Measurements from ENCODE around the gene HECTD1.
A peak's percentile ranks its signal among the peaks of the same experiment; 100 is the strongest.
"Not testable (repeated sequence)": the region's sequence is repeated elsewhere in the genome, so short reads cannot be mapped to it uniquely, and the experiment has no call there.

HECTD1 gene

DNA sequence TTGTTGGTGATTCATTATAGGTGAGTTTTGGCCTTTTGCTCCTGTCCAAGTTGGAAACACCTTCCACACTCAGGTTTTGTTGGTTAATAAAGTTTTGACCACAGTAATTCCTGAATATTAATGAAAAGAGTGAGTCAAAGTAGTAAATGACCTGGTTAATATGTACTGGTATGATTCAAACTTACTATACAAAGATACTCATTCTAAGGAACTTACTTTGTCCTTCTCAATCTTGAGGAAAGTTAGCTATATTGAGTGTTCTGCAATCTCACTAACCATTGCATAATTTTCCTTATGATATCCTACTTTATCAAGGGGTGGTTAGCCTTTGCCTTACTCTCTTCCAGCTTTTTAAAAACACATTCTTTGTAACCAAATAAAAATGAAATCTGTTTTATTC, 20.9 kb upstream of the HECTD1 start:
- DNase-seq (ENCODE audit: low read depth in 2 of 2) = no peak

DNA sequence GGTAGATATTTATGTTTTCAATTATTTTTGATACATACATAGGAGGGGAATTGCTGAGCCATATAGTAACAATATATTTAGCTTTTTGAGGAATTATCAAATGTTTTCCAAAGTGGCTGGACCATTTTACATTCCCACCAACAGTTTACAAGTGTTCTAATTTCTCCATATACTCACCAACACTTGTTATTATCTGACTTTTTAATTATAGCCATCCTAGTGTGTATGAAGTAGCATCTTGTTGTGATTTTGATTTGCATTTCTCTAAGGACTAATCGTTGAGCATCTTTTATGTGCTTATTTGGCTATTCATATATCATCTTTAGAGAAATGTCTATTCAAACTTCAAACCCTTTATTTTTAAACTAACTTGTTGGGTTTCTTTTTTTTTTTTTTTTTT, 17.2 kb upstream of the HECTD1 start:
- no peak for DNase-seq (ENCODE audit: low read depth in 2 of 2)

DNA sequence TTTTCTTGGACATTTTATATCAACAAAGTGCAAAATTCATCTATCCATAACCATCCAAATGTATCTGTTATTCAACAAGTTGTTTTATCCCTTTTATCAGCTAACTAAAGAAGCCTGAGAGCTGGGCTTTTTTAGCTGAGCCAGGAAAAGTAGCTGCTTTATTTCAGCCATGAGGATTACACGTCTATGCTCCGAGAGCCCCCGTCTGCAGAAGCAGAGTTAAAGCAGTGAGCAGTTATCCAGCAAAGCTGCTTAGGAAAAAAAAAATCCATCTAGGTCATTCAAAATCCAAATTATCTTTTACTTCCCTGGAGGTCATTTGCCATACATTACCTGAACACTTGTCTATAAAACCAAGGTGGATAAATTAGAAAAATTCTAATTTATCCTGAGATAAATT, 15.7 kb upstream of the HECTD1 start:
- no peak for DNase-seq (ENCODE audit: low read depth in 2 of 2)

DNA sequence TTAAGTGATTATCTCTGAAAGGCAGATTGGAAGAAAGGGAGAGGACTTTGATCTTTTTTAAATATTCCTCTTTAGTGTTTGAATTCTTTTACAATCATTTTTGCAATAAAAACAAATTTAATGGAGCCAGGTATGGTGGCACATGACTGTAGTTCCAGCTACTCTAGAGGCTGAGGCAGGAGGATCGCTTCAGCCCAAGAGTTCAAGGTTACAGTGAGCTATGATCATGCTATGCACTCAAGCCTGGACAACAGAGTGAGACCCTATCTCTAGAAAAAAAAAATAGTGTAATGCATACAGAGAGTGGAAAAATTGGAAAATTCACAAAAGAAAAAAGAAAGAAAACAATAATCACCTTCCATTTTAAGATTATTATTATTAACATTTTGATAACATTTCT, 15.2 kb upstream of the HECTD1 start:
- DNase-seq (ENCODE audit: low read depth in 2 of 2) = no peak

DNA sequence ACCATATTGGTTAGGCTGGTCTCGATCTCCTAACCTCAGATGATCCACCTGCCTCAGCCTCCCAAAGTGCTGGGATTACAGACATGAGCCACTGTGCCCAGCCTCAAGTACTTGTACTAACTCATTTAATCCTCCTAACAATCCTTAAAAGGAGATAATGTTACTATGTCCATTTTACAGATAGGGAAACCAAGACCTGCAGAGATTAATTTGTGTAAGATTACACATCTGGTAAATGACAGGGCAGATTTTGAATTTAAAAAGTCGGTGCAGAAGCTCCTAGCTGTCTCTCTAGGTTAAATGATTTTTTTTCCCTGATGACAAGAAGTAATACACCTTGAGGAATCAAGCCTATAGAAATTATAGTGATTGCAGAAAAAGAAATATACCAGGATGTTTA, 13.7 kb upstream of the HECTD1 start:
- DNase-seq (ENCODE audit: low read depth in 2 of 2) = no peak

DNA sequence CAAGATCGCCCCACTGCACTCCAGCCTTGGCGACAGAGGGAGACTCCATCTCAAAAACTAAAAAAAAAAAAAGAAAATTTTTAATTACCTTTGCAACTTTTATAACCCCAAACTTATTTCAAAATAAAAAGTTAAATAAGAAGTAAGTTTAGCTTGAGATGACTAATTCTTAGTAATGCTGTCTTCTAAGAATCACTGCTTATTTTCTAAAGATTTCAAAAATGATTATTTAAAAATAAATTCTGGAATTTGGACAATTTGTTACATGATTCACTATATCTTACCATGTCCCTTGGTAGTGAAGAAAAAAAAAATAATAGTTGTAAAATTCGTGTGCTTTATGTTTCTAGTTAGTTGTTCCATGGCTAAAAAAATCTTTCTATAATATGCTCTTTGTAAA, 11.6 kb upstream of the HECTD1 start:
- no peak for DNase-seq (ENCODE audit: low read depth in 2 of 2)

DNA sequence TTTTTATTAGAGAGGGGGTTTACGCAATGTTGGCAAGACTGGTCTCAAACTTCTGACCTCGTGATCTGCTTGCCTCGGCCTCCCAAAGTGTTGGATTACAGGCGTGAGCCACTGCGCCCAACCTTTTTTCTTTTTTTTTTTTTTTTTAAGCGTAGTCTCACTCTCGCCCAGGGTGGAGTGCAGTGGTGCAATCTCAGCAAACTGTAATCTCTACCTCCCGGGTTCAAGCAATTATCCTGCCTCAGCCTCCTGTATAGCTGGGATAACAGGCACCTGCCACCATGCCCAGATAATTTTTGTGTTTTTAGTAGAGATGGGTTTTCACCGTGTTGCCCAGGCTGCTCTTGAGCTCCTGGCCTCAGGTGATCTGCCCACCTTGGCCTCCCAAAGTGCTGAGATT, 8.8 kb upstream of the HECTD1 start:
- DNase-seq (ENCODE audit: low read depth in 2 of 2) = no peak

DNA sequence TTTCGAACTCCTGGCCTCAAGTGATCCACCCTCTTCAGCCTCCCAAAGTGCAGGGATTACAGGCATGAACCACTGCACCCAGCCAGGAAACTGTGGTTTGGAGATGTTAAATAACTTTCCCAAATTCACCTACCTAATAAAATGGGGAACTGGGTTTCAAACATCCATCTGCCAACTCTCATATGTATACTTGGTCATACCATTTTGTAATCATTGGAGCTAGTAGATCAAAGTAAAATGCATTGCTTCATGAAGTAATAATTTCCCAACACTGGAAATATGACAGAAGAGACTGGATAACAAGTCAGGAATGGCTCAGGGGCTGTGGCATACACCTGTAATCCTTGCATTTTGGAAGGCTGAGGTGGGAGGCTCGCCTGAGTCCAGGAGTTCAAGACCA, 5.3 kb upstream of the HECTD1 start:
- DNase-seq (ENCODE audit: low read depth in 2 of 2) = no peak

DNA sequence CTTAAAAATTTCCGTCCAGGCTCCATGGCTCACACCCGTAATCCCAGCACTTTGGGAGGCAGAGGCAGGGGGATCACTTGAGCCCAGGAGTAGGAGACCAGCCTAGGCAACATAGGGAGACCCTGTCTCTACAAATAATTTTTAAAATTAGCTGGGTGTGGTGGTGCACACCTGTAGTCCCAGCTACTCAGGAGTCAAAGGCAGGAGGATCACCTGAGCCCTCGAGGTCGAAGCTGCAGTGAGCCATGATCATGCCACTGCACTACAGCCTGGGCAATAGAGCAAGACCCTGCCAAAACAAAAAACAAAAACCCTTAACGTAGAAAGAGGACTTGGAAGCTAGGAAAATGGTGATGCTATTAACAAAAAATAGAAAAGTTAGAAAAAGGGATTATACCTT, 2.0 kb upstream of the HECTD1 start:
- no peak for DNase-seq (ENCODE audit: low read depth in 2 of 2)

DNA sequence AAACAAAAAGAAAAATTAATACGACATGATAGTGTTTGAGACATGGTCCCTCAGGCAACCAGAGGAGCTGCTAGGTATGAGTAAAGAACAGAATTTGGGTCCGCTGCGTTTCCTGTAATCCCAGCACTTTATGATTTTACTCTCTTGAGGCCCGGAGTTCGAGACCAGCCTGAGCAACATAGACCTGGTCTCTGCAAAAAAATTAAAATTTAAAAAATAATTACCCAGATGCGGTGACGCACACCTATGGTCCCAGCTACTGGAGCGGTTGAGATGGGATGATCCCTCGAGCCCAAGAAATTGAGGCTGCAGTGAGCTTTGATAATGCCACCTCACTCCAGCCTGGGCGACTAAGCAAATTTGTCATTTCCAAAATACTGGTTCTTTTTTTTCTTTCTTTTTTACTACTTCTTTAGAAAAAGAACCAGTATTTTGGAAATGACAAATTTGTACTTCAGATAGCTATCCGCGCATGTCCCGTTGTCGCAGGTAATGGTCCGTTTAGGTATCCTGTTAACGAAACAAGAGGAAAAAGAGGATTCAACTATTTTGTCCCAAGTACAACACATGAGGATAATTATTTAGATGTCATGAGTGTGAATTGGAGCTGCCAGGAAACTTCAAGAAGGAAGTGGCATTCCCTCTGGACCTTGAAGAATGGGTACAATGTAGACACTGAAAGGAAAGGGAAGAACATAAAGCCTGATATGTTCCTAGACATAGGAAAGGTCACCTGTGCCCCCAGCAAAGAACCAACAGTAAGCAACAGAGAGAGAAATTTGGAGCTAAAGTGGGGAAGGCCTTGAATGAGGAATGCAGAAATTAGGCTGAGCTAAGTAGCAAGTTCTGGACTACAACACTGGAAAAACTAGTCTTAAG, 1.2 kb upstream of the HECTD1 start:
- DNase-seq (ENCODE audit: low read depth in 2 of 2) = peak in 1 of 2 experiments; percentile 19

DNA sequence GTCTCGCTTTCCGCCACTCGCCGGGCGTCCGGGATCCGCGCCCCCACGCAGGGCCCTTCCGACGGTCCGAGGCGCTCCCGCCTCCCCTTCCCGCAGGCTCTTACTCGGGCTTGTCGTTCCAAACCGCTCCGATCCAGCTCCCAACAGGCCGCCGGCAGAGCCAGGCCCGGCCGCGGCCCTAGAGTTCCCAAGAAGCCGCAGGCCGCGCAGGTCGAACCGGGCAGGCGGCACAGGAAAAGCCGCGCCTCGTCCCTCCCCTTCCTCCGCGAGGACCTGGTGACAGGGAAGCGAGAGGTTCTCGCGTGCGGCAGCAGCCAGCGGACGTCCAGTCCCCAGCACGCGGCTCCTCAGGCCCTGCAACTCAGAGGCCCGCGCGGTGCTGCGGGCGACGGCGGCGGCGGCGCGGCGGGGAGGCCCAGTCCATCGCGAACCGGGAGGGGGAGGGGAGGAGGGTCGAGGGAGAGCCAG, 272 bp downstream of the HECTD1 start:
- peak; percentile 73 to 85 for DNase-seq (ENCODE audit: low read depth in 2 of 2)

DNA sequence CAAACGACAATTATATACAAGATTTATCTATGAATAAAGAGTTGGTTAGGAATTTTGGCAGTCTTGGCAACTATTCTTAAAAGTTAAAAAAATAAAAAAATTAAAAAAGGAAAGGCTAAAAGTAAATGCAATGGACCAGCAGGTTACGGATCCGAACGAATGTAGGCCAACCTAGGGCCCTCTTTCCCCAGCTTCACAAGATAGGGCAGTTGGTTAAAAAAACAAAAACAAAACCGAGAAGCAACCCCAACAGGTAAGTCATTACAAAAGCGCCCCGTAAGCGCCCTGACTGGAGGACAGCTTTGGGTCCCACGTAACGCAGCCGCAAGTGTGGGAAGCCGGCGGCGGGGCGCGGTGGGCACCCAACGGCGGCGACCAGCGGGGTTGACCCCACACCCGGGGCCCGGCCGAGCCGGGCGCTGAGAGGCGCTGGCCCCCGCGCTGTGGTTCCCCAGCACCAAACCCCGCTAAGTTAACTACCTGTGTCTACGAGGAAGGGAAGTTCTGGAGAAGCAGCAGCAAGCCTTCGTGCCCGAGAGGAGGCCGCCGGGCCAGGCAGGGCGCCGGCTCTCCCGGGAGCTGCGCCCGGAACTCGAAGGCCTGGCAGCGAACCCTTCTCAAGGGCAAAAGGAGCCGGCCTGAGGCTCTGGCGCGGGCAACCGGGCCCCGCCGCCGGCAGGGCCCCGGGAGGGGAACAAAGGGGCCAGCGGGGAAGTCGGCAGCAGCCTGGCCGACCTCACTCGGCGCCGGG, 882 bp downstream of the HECTD1 start:
- DNase-seq (ENCODE audit: low read depth in 2 of 2) = peak; percentile 26 to 50

DNA sequence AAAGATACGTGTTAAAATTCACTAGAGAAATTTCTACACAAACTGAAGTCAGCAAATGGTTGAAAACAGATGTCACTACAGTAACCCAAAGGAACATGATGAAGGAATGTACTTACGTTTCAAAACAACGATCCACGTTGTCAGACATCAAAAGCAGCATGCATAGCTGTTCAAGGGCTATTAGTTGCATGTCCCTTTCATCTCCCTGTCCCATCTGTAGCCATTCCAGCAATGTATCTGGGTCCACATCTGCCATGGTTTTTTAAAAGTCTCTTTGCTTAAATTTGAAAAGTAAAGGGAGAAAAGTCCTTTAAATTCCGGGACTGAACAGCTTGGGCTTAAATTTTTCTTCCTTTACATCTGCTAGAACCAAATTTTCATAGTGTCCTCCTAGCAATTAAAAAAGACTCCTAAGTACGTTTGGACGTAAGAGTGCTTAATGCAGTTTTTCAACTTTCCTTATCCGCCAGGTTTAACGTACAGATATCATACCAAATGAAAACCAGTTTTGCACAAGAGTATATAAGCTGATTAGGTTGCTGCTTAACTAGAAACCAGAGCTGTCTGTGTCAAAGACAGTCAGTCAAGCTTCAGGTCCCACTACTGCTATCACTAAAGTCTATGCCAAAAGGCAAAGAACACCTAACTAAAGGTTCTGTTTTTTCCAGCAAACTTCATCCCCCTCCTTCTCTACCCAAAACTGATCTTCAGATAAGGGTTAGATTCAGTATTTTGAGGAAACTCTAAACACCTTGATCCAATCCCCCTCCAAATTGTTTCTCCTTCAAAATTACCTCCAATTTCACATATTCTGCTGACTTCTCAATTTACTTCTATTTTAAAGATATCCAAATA, 1.7 kb downstream of the HECTD1 start:
- DNase-seq (ENCODE audit: low read depth in 2 of 2) = no peak

DNA sequence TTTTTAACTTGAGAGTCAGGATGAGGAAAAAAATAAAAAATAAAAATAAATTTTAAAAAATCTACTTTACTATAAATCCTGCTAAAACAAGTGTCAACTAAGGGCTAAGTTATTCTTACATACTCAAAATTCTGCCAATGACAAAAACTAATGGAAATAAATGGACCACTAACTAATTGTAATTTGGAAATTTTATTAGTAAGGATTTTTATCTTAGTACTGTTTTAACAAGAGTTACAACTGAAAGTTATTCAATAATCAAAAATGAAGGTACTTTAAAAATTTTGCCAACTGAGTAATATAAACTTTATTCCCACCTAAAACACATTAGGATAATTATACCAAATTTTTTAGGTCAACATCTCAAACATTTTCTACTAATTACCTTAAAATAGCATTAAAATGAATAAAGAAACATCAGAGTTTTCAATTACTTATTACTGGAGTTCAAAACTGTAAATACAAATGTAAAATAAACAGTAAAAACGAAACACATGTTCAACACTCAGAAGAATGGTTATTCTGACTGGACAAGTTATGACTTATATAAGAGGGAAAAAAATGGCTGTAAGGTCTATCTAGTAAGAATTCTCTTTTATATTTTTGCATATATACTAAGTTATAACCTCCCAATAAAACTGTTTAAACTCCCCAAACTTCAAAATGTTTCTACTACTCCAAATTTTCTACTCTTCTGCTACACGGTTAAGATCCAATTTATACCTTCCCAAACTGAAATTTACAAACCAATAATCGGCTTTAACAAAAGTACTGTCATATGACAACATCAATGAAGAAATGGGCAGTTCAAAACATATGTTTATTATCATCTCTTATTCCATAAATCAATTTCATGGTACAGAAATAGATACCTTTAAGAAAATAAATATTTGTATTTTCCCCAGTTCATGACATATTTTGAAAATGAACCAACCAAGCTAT, 2.7 kb downstream of the HECTD1 start:
- no peak for DNase-seq (ENCODE audit: low read depth in 2 of 2)

DNA sequence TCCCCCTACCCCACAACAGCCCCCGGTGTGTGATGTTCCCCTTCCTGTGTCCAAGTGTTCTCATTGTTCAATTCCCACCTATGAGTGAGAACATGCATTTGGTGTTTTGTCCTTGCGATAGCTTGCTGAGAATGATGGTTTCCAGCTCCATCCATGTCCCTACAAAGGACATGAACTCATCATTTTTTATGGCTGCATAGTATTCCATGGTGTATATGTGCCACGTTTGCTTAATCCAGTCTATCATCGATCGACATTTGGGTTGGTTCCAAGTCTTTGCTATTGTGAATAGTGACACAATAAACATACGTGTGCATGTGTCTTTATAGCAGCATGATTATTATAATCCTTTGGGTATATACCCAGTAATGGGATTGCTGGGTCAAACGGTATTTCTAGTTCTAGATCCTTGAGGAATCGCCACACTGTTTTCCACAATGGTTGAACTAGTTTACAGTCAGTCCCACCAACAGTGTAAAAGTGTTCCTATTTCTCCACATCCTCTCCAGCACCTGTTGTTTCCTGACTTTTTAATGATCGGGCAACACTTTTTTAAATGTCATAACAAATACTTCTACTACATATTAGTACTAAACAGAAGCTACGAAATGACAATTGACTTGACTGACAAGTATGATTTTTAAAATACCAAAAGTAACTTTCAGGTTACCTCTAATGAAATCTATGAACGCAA, 3.5 kb downstream of the HECTD1 start:
- not testable (repeated sequence) for DNase-seq (ENCODE audit: low read depth in 2 of 2)

DNA sequence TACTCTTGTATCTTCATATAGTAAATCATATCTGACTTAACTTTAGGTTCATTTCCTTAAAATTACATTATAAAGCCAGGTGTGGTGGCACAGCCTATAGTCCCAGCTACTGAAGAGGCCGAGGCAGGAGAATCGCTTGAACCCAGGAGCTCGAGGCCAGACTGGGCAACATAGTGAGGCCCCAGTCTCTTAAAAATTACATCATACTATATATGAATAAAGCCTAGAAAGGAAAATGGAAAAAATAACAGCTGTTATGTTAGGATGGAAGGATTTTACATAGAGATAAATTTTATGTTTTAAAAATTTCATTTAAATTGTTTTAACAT, 4.2 kb downstream of the HECTD1 start:
- no peak for DNase-seq (ENCODE audit: low read depth in 2 of 2)

DNA sequence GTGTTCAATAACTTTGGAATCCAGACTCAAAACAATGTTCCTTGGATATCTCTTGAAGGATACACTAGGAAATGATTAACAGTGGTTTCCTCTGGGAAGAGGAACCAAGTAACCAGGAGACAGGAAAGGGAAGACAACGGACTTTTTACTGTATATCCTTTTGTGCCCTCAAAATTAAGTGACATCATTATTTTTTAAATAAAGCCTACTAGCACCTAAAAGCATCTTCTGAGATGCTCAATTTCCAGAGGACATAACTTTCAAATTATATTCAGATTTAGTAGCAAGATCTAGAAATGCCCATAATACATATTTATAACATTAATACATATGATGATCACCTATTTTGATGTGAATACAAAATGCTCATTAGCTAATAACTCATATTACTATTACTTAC, 6.5 kb downstream of the HECTD1 start:
- DNase-seq (ENCODE audit: low read depth in 2 of 2) = no peak

DNA sequence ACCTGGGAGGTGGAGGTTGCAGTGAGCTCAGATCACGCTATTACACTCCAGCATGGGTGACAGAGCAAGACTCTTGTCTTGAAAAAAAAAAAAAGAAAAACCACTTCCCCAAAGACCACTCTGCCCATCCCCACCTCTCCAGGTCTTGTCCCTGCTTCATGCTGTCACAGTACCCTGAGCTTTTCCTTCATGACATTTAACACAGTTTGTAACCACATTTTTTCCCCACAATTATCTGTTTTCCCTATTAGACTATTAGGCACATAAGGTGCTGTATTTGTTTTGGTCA, 6.9 kb downstream of the HECTD1 start:
- DNase-seq (ENCODE audit: low read depth in 2 of 2) = no peak

DNA sequence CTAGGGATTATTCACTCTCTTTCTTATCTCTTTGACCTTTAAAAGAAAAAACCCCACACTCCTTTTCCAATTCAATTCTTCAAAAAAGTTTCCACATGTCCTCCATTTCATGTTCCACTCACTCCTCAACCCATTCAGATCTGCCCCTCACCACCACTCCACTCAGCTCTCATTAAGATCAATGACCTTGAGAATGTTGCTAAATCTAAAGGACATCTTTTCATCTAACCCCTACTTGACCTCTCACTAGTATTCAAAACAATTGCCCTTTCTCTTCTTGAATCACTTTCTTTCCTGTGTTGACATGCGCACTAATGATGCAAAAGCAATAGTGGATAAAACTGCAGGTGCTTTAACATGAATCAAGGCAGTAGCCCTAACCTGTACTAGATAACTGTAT, 9.9 kb downstream of the HECTD1 start:
- no peak for DNase-seq (ENCODE audit: low read depth in 2 of 2)

DNA sequence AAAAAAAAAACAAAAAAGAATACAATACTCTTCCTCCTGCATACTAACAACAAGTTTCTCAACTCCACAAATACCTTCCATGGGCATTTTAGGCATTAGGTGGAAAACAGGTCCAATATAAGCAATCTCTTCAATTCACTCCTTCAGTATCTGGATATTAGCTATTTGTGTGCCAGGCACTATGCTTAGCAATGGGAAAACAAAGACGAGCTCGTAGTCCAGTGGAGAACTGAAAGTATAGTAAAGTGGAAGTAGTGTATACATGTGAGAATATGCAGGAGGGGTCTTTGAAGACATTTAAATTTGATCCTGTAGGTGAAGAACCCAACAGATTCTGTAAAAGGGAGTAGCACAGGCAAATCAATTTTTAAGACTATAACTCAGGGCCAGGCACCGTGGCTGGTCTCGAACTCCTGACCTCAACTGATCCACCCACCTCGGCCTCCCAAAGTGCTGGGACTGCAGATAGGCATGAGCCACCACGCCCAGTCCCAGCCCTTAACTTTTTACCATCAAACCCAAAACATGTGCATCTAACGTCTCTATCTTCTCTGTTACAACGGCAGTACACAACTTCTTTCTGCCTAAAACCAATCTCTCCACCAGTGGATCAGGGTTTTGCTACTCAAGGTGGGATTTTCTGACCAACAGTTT, 10.6 kb downstream of the HECTD1 start:
- no peak for DNase-seq (ENCODE audit: low read depth in 2 of 2)

Data from stimulated activated CD4-positive, alpha-beta T cell treated with anti-CD3 and anti-CD28 coated beads, Interleukin-12 subunit alpha, Interleukin-12 subunit beta, amount 100 ng/mL, for 24 hours (primary cell).